SK-N-SH (cell line): ENCODE data around the gene IPMK. TPM values are rescaled to one million over a fixed set of nuclear protein-coding genes. Genes with fewer than 3 reads are reported as not detected.

ENCODE experiments used
- CTCF ChIA-PET: fragments of 300-600, 350-600 bp; formaldehyde crosslinking; extraction: SDS; loops from one replicate; lab custom pipeline; 2021; lab: Yijun Ruan, JAX
- POLR2A ChIA-PET: fragments of 350-600 bp; sonication (Branson Sonifier 250); formaldehyde crosslinking; extraction: SDS; loops from one replicate; lab custom pipeline; 2020; ENCODE audit warnings: antibody characterized with exemption, inconsistent platforms; lab: Yijun Ruan, JAX
- DNase-seq: peaks from one replicate; pipeline ENCODE4 v3.0.0; 2012
- H2AFZ ChIP-seq: fragments of 200-600 bp; sonication (generic); 2 replicates; pipeline ENCODE4 v1.8.1; 2016; ENCODE audit warnings: antibody characterized with exemption, mild to moderate bottlenecking, low read depth
- H3F3A ChIP-seq: fragments of 200-600 bp; sonication (generic); replicated peaks from 2 replicates; pipeline ENCODE3; 2016; ENCODE audit warnings: antibody characterized with exemption, mild to moderate bottlenecking; ENCODE audit not compliant: insufficient read depth
- H3K27ac ChIP-seq, 2 experiments: fragments of 200-500 bp in 1 of 2; fragments of 200-600 bp in 1 of 2; sonication (Bioruptor generic) in 1 of 2; sonication (generic), shearing (Covaris generic) in 1 of 2; 2 replicates each; pipeline versions ENCODE4 v1.5.1 to v1.6.1; 2014 to 2016; ENCODE audit warnings: low read depth in 2 of 2, inconsistent platforms in 1 of 2, low read length in 1 of 2, mild to moderate bottlenecking in 1 of 2, mixed read lengths in 1 of 2
- H3K27me3 ChIP-seq: fragments of 200-600 bp; sonication (generic), shearing (Covaris generic); 2 replicates; pipeline ENCODE4 v1.6.1; 2016; ENCODE audit warnings: mixed run types; ENCODE audit not compliant: insufficient read depth
- H3K36me3 ChIP-seq, 2 experiments: fragments of 200-500 bp in 1 of 2; fragments of 200-600 bp in 1 of 2; sonication (Bioruptor generic) in 1 of 2; sonication (generic) in 1 of 2; replicated peaks in 1 of 2; 2 replicates each; pipeline versions ENCODE3 to v1.5.1; 2014 to 2016; ENCODE audit warnings: low read length in 1 of 2, mild to moderate bottlenecking in 1 of 2; ENCODE audit not compliant: insufficient read depth in 2 of 2, control insufficient read depth in 1 of 2
- H3K4me1 ChIP-seq, 2 experiments: fragments of 200-500 bp in 1 of 2; fragments of 200-600 bp in 1 of 2; sonication (Bioruptor generic) in 1 of 2; sonication (generic), shearing (Covaris generic) in 1 of 2; 2 replicates each; pipeline versions ENCODE4 v1.5.1 to v1.6.1; 2014 to 2016; ENCODE audit warnings: low read depth in 1 of 2, low read length in 1 of 2, mixed run types in 1 of 2; ENCODE audit not compliant: insufficient read depth in 2 of 2, control insufficient read depth in 1 of 2
- H3K4me2 ChIP-seq: fragments of 200-600 bp; sonication (generic), shearing (Covaris generic); 2 replicates; pipeline ENCODE4 v1.6.1; 2017; ENCODE audit warnings: mixed run types
- H3K4me3 ChIP-seq, 2 experiments: fragments of 200-500 bp in 1 of 2; fragments of 200-600 bp in 1 of 2; sonication (Bioruptor generic) in 1 of 2; sonication (generic), shearing (Covaris generic) in 1 of 2; 2 replicates each; pipeline versions ENCODE4 v1.5.1 to v1.8.1; 2014 to 2016; ENCODE audit warnings: low read depth in 2 of 2, inconsistent platforms in 1 of 2, low read length in 1 of 2, mild to moderate bottlenecking in 1 of 2, mixed read lengths in 1 of 2, moderate library complexity in 1 of 2
- H3K79me2 ChIP-seq: fragments of 200-600 bp; sonication (generic); 2 replicates; pipeline ENCODE4 v1.8.1; 2017; ENCODE audit warnings: mild to moderate bottlenecking; ENCODE audit not compliant: insufficient read depth
- H3K9ac ChIP-seq: fragments of 200-600 bp; sonication (generic); 2 replicates; pipeline ENCODE4 v1.6.1; 2017; ENCODE audit warnings: mixed run types
- H3K9me2 ChIP-seq: fragments of 200-600 bp; sonication (generic); 2 replicates; pipeline ENCODE4 v1.6.1; 2017; ENCODE audit warnings: mixed run types
- H3K9me3 ChIP-seq: fragments of 200-600 bp; sonication (generic); 2 replicates; pipeline ENCODE4 v1.6.1; 2017; ENCODE audit warnings: mixed run types, mild to moderate bottlenecking, moderate library complexity
- H4K20me1 ChIP-seq: fragments of 200-600 bp; sonication (generic); 2 replicates; pipeline ENCODE4 v1.6.1; 2017; ENCODE audit warnings: mild to moderate bottlenecking, mixed run types; ENCODE audit not compliant: insufficient read depth
- ELF1 ChIP-seq: IDR thresholded peaks from 2 replicates; pipeline ENCODE4 v1.4.0; 2012
- EP300 ChIP-seq, 2 experiments: IDR thresholded peaks; 2 replicates each; pipeline versions ENCODE4 v1.4.0 to v1.6.1; 2012; ENCODE audit warnings: borderline replicate concordance in 1 of 2, low read depth in 1 of 2, low read length in 1 of 2
- FOSL2 ChIP-seq: IDR thresholded peaks from 2 replicates; pipeline ENCODE4 v1.4.0; 2012; ENCODE audit warnings: low read depth, mild to moderate bottlenecking, moderate library complexity, borderline replicate concordance
- GABPA ChIP-seq: IDR thresholded peaks from 2 replicates; pipeline ENCODE4 v1.4.0; 2012; ENCODE audit warnings: low read depth, mild to moderate bottlenecking
- GATA2 ChIP-seq: sonication (generic); formaldehyde crosslinking; IDR thresholded peaks from 2 replicates; pipeline ENCODE4 v1.5.0; 2020; ENCODE audit warnings: mild to moderate bottlenecking, missing genetic modification reagents
- JUND ChIP-seq: IDR thresholded peaks from 2 replicates; pipeline ENCODE4 v1.4.0; 2012
- MEF2A ChIP-seq: IDR thresholded peaks from 2 replicates; pipeline ENCODE4 v1.4.0; 2012; ENCODE audit warnings: low read depth, borderline replicate concordance
- NFIC ChIP-seq: IDR thresholded peaks from 2 replicates; pipeline ENCODE4 v1.4.0; 2012; ENCODE audit warnings: borderline replicate concordance
- RAD21 ChIP-seq: IDR thresholded peaks from 2 replicates; pipeline ENCODE4 v1.6.1; 2012; ENCODE audit warnings: mild to moderate bottlenecking, low read length
- RXRA ChIP-seq: IDR thresholded peaks from 2 replicates; pipeline ENCODE4 v1.4.0; 2012; ENCODE audit warnings: low read depth, mild to moderate bottlenecking, borderline replicate concordance
- SMC3 ChIP-seq: IDR thresholded peaks from 2 replicates; pipeline ENCODE4 v1.6.1; 2012; ENCODE audit warnings: low read depth, low read length, improper control_type of control experiment
- TAF1 ChIP-seq: IDR thresholded peaks from 2 replicates; pipeline ENCODE4 v1.6.1; 2012; ENCODE audit warnings: low read depth, mild to moderate bottlenecking, low read length, moderate library complexity, borderline replicate concordance
- TCF12 ChIP-seq: IDR thresholded peaks from 2 replicates; pipeline ENCODE4 v1.4.0; 2012
- TEAD4 ChIP-seq: IDR thresholded peaks from 2 replicates; pipeline ENCODE4 v1.4.0; 2012; ENCODE audit warnings: mild to moderate bottlenecking, borderline replicate concordance; ENCODE audit not compliant: insufficient read depth
- WGBS: methylation state at CpG from one replicate; pipeline ENCODE4 v1.1.6; 2017; ENCODE audit warnings: low lambda C conversion rate; 5-methylcytosine and 5-hydroxymethylcytosine counted together
- polyA plus RNA-seq, 3 experiments: library from polyadenylated mRNA; depleted of rRNA; stranded (reverse); fragments of >200 nt; gene quantifications; 2 replicates each; pipeline ENCODE4 v1.2.3, GENCODE V29; 2012
- TF ChIP-seq, protein P1 (sequence below): IDR thresholded peaks from 2 replicates; pipeline ENCODE4 v1.6.1; 2012; ENCODE audit warnings: mild to moderate bottlenecking, low read depth, low read length, moderate library complexity
- TF ChIP-seq, protein P2 (sequence below): fragments of 150-350 bp; IDR thresholded peaks from 2 replicates; pipeline ENCODE4 v1.6.1; 2016; ENCODE audit warnings: mild to moderate bottlenecking, low read depth, low read length
- TF ChIP-seq, protein P3 (sequence below): fragments of 200-600 bp; sonication (generic); IDR thresholded peaks from 2 replicates; pipeline ENCODE4 v1.6.1; 2017; ENCODE audit warnings: antibody characterized with exemption, mild to moderate bottlenecking, moderate library complexity
- TF ChIP-seq, protein P4 (sequence below): fragments of 150-350 bp; IDR thresholded peaks from 2 replicates; pipeline ENCODE4 v1.6.1; 2017; ENCODE audit warnings: antibody characterized with exemption, low read length, low read depth, borderline replicate concordance

The IPMK gene
- polyA plus RNA-seq, 1 of the 3 experiments (the other 2 are of a cell fraction) = 0.71 TPM

DNA sequence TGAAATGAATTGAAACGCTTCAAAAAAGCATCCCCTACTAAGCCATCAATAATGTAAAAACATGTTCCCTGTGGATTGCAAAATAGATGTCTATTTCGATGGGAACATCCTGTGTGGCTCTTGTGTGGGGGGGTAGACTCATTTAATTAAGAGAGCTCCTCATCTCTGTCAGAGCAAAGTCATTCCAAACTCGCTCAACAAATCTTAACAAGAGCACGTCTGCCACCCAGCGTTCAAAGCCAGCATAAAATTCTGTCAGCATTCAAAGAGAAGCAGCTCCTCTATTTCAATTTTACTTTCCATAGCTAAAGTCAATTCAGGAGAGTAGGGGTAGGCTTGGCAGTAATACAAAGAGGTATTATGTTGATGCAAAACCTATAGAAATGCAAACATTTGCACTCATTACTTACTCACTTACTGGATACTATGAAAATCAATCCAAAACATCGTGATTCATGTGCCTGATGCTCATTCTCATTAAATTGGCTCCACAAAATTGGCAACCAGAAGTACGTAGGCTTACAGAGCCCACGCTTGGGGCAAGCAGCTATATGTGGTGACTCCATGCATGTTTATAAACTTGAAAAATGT is 114.9 kb downstream of the IPMK start:
- peak; percentile 41 for DNase-seq
- no peaks in the 10 kb centered on the region for H3K9me2 ChIP-seq
- ChIA-PET POLR2A (no interaction called here), CTCF (interaction anchor here (0.5 to 4.6 kb wide), 53 partner anchors 10 to 812 kb away, joined by 3 to 25 read pairs (median 4); partner anchors contain the start of gene IPMK)
- no peaks in the 10 kb centered on the region for H3K27me3 ChIP-seq
- H3K4me3 ChIP-seq = no peak overlapping the region
- peaks cover 3% of the 10 kb centered on the region for H3F3A ChIP-seq
- H3K27ac ChIP-seq = no peak overlapping the region
- TF ChIP-seq GABPA (no peak), ELF1 (no peak), JUND (no peak), RAD21 (peak; percentile 82), EP300 (IDR thresholded peaks at IDR 0.05; ENCODE audit: borderline replicate concordance in 1 of 2, low read depth in 1 of 2, low read length in 1 of 2) (no peak), TCF12 (no peak), SMC3 (peak; percentile 54), TEAD4 (no peak), NFIC (no peak), RXRA (no peak), MEF2A (no peak), GATA2 (CRISPR knock-in tag) (no peak), TAF1 (no peak), FOSL2 (no peak)
- TF ChIP-seq, protein P1, sequence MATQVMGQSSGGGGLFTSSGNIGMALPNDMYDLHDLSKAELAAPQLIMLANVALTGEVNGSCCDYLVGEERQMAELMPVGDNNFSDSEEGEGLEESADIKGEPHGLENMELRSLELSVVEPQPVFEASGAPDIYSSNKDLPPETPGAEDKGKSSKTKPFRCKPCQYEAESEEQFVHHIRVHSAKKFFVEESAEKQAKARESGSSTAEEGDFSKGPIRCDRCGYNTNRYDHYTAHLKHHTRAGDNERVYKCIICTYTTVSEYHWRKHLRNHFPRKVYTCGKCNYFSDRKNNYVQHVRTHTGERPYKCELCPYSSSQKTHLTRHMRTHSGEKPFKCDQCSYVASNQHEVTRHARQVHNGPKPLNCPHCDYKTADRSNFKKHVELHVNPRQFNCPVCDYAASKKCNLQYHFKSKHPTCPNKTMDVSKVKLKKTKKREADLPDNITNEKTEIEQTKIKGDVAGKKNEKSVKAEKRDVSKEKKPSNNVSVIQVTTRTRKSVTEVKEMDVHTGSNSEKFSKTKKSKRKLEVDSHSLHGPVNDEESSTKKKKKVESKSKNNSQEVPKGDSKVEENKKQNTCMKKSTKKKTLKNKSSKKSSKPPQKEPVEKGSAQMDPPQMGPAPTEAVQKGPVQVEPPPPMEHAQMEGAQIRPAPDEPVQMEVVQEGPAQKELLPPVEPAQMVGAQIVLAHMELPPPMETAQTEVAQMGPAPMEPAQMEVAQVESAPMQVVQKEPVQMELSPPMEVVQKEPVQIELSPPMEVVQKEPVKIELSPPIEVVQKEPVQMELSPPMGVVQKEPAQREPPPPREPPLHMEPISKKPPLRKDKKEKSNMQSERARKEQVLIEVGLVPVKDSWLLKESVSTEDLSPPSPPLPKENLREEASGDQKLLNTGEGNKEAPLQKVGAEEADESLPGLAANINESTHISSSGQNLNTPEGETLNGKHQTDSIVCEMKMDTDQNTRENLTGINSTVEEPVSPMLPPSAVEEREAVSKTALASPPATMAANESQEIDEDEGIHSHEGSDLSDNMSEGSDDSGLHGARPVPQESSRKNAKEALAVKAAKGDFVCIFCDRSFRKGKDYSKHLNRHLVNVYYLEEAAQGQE = no peak
- TF ChIP-seq, protein P2, sequence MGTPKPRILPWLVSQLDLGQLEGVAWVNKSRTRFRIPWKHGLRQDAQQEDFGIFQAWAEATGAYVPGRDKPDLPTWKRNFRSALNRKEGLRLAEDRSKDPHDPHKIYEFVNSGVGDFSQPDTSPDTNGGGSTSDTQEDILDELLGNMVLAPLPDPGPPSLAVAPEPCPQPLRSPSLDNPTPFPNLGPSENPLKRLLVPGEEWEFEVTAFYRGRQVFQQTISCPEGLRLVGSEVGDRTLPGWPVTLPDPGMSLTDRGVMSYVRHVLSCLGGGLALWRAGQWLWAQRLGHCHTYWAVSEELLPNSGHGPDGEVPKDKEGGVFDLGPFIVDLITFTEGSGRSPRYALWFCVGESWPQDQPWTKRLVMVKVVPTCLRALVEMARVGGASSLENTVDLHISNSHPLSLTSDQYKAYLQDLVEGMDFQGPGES = no peak
- TF ChIP-seq, protein P3, sequence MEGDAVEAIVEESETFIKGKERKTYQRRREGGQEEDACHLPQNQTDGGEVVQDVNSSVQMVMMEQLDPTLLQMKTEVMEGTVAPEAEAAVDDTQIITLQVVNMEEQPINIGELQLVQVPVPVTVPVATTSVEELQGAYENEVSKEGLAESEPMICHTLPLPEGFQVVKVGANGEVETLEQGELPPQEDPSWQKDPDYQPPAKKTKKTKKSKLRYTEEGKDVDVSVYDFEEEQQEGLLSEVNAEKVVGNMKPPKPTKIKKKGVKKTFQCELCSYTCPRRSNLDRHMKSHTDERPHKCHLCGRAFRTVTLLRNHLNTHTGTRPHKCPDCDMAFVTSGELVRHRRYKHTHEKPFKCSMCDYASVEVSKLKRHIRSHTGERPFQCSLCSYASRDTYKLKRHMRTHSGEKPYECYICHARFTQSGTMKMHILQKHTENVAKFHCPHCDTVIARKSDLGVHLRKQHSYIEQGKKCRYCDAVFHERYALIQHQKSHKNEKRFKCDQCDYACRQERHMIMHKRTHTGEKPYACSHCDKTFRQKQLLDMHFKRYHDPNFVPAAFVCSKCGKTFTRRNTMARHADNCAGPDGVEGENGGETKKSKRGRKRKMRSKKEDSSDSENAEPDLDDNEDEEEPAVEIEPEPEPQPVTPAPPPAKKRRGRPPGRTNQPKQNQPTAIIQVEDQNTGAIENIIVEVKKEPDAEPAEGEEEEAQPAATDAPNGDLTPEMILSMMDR = peak; percentile 70
- TF ChIP-seq, protein P4, sequence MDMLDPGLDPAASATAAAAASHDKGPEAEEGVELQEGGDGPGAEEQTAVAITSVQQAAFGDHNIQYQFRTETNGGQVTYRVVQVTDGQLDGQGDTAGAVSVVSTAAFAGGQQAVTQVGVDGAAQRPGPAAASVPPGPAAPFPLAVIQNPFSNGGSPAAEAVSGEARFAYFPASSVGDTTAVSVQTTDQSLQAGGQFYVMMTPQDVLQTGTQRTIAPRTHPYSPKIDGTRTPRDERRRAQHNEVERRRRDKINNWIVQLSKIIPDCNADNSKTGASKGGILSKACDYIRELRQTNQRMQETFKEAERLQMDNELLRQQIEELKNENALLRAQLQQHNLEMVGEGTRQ = no peak
- TF ChIP-seq, all 33 proteins: peak for 3
- WGBS = 39% methylated on average over 8 of the region's 8 CpGs
- Histone ChIP-seq H3K9me3 (no peaks in the 10 kb centered on the region), H3K9ac (no peak overlapping the region), H2AFZ (no peak overlapping the region), H3K79me2 (no peaks in the 10 kb centered on the region), H4K20me1 (no peaks in the 10 kb centered on the region; the same call in 1 of the 2 replicates), H3K4me2 (no peak overlapping the region), H3K36me3 (no peaks in the 10 kb centered on the region), H3K4me1 (peaks cover 0 to 4% of the 10 kb centered on the region in 2 experiments; a peak in 1 of 4 replicates)
